ENCODE data around the gene QRSL1.
"Not testable (repeated sequence)": the region's sequence is repeated elsewhere in the genome, so short reads cannot be mapped to it uniquely, and the experiment has no call there.

QRSL1 gene

GRCh38 chr6:106684011-106684410 is 54.6 kb downstream of the QRSL1 start:
- FAIRE-seq: no peak

GRCh38 chr6:106685833-106686232 is 56.5 kb downstream of the QRSL1 start:
- FAIRE-seq: no peak

- no peak for FAIRE-seq
Measured at GRCh38 chr6:106688177-106688951, 59.0 kb downstream of the QRSL1 start.

DNA sequence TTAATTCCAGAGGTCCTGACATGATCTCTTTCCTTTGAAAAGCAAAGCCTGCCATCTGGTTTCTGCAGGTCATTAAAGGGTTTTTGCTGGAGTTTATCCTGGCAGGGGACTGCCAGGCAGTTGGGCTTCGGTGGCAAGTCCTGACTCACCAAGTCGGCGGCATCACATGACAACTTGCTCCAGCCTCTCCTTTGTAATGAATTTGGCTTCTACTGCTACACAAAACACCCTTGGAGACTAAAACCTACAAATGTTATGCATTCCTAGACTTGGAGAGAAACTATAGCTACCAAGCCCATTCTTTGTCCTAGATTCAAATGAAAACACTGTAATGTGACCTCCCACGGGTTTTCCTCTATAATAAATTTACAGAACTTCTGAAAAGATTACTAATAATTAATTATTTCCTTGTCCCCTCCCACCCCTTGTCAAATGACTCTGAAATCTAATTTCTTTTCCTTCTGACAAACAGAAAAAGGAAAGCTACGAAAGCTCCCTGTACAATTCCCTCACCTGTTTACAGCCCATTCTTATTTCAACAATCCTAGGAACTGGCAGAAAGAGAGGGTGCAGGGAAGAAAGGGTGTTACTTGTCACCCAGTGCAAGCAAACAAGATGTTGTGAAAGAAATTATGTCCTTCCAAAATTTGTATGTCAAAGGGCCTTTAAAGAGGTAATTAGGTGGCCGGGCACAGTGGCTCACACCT is 62.9 kb downstream of the QRSL1 start:
- no peak for FAIRE-seq

DNA sequence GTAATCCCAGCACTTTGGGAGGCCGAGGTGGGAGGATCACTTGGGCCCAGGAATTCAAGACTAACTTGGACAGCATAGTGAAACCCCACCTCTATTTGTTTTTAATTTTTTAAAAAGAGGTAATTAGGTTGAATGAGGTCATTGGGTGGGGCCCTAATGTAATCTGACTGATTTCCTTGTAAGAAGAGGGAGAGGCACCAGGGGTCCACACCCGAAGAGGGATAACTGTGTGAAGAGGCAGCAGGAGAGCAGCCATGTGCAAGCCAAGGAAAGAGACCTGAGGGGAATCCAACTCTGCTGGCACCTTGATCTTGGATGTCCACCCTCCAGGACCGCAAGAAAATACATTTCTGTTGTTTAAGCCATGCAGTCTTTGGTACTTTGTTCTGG is 63.4 kb downstream of the QRSL1 start:
- no peak for FAIRE-seq

DNA sequence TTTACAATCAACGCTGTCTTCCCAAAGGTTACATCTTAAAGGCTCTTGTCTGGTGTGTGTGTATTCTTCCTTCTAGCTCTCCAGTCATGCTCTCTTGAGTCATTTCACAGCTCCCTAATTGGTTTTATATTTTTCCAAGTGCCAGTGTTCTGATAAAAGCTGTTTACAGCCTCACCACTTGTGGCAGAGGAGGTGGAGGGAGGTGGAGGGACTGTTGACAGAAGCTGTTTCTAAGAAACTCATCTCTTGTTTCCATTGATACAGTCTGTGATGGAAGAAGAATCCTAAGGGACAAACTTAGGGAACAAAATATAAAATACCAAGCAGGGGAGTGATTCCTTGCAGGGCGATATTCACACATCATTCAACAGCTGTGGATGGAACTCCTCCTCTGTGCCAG is 64.0 kb downstream of the QRSL1 start:
- no peak for FAIRE-seq

GRCh38 chr6:106694343-106694742 is 65.0 kb downstream of the QRSL1 start:
- FAIRE-seq: no peak

DNA sequence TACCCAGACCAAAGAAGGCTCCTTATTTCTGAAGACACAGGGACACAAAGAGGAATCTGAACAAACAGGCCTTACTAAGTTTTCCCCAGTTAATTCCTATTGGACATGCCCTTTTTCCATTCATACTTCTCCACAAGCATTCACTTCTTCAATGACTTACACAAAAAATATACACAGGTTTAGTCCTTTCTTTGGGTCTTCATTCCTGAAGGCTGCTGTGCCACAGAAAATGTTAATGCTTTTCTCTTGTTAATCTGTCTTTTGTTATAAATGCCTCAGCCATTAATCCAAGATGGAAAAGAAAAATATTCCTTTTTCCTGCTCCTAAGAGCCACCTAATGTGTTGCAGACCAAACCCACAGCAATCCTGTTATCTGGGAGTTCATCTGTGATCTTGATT is 71.2 kb downstream of the QRSL1 start:
- no peak for FAIRE-seq

- not testable (repeated sequence) for FAIRE-seq
Measured at GRCh38 chr6:106701201-106701600, 71.8 kb downstream of the QRSL1 start.

DNA sequence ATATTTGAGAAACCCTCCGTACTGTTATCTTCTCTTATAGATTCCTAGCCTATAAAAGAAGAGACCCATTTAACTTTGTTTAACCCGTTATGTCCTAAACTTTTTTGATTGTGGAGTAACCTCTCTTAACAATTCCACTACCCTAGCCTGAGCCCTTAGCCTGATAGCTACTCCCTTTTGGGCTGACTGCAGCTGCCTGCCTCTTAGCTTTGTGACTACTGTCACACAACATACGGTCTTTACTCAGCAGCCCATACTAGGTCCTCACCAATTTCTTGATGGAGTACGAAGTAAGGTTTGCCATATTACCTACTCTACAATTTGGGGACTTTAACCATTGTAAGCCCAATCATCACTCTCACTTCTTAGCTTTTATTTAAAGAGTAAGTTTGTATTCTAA is 72.7 kb downstream of the QRSL1 start:
- no peak for FAIRE-seq

DNA sequence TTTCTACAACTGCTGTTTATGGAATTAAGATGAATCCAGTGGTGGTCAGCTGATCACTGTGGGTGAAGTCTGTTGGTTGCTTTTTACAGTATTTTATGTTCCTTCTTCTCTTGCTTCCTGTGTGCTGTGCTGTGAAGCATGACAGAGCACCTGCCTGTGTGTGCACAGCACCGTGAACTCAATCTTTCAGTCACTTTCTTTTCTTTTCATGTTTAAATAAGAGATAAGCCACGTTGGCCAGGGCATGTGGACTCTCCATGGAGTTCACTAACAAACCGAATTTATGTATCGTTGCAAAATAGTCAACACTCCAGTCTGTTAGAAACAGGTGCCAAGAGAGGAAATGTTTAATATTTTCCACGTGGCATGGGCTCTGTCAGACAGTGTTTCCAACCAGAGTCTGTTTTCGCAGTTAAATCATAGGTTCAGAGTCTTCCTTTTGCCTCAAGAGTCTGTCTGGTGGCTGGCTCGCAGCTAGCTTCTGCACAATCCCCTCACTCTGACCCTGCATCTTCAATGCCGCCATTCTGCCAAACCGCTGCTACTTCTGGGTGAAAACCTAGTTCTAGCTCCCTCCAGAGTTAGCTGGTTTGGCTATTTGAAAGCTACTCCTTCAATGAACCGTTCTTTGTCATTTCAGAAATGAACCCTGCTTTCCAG is 73.2 kb downstream of the QRSL1 start:
- no peak for FAIRE-seq

- FAIRE-seq: no peak
Measured at GRCh38 chr6:106704327-106704726, 74.9 kb downstream of the QRSL1 start.

DNA sequence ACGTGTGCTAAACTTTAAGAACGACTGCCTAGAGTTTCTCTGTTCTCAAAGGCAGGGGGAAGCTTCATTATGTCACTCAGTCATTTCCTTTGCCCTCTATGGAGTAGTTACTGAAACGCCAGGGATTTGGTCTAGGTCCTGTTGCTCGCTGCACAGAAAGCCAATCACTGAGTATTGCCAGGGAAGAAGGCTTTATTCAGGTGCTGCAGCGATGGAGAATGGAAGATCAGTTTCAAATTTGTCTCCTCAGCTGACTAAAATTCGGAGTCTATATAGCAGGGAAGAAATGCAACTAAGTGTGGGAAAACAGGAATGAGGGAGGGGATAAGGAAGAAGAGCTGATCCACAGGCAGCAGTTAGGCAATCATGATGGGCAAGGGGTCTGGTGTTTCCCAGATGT is 75.8 kb downstream of the QRSL1 start:
- no peak for FAIRE-seq

DNA sequence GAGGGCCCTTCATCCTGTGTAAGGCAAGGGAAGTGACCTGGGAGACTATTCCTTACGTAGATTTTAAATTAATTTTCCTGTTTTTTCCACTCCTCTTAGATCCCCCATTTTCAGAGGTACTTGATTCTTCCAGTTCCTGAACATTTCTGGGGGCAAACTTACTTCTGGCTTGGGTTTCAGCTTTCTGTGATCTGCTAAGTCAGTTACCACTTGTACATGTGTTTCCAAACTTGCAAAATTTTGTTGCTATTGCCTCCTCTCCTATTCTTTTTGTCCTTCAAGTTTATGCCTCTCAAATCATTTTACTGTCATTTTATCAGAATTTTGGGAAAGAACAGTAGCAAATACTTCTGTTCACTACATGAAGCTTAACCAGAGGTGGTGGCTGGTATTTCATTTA is 81.2 kb downstream of the QRSL1 start:
- no peak for FAIRE-seq

DNA sequence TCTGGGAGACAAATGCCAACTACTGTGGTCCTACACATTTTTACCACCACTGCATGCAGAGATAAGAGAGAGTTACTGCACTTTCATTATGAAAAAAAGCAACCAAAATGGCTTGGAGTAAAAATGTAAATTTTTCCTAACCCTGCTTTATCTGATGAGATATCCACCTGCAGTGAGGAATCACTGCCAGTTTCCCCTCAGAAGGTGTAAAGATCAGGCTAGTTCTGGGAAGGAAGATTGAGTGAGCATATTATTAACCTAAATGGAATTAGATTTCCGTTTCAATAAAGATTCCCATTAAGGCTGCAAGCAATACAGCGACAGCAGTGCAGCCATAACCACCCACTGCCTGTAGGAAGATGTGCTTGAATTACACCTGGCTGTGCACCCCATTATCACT is 84.9 kb downstream of the QRSL1 start:
- FAIRE-seq: no peak

- no peak for FAIRE-seq
Measured at GRCh38 chr6:106715922-106716321, 86.5 kb downstream of the QRSL1 start.

DNA sequence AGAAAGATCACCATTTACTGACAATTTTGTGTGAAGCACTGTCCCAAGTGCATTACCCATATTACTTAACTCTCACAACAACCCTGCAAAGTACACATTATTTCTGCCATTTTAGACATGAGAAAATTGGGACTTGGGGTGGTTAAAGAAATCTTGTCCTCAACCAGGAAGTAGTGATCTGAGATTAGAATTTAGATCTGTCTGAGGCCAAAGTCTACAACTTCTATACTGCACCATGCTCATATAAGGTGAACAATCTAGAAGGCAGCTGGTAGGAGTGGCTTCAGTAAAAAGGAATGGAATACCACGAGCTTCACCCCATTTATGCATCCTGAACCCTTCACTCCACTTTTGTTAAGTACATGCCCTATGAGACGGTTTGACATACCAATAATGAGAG is 87.6 kb downstream of the QRSL1 start:
- FAIRE-seq: no peak

Measured in colon (tissue), 2 donors.